IMR-90 (cell line): ENCODE measurements around the gene NUP50. TPM values are rescaled to one million over a fixed set of nuclear protein-coding genes. Genes with fewer than 3 reads are reported as not detected.

Experiments
- ATAC-seq: fragments of 200-7000 bp; cut with Tn5 transposase; 2 replicates; pipeline ENCODE4 v1.9.1; 2020; ENCODE audit warnings: low read depth, mild to moderate bottlenecking, moderate library complexity
- BruUV-seq: library from RNA; stranded (reverse); fragments of 400-500 nt; replicated peaks from 2 replicates; lab custom pipeline; 2021; lab: Mats Ljungman, UMichigan
- CTCF ChIA-PET: fragments of 300-600 bp; formaldehyde crosslinking; extraction: SDS; loops from one replicate; lab custom pipeline; 2021; ENCODE audit warnings: antibody characterized with exemption; lab: Yijun Ruan, JAX
- POLR2A ChIA-PET: fragments of 300-600 bp; sonication (Branson Sonifier 250); formaldehyde crosslinking; loops from one replicate; lab custom pipeline; 2022; ENCODE audit warnings: antibody characterized with exemption; ENCODE audit not compliant: unreplicated experiment; lab: Charles Lee
- DNase-seq: peaks from one replicate; pipeline ENCODE4 v3.0.0; 2013
- H2AFZ ChIP-seq: replicated peaks from 2 replicates; pipeline ENCODE3; 2013; ENCODE audit warnings: low read length, mild to moderate bottlenecking; ENCODE audit not compliant: poor library complexity
- H2AK5ac ChIP-seq: 2 replicates; pipeline ENCODE4 v1.6.1; 2013; ENCODE audit warnings: low read depth, low read length, inconsistent platforms
- H2AK9ac ChIP-seq: replicated peaks from 2 replicates; pipeline ENCODE3; 2013; ENCODE audit warnings: mild to moderate bottlenecking, low read depth, low read length, moderate library complexity; ENCODE audit not compliant: poor library complexity
- H2BK120ac ChIP-seq: 2 replicates; pipeline ENCODE4 v1.6.1; 2013; ENCODE audit warnings: low read depth, low read length, inconsistent platforms
- H2BK15ac ChIP-seq: 3 replicates; pipeline ENCODE4 v1.6.1; 2013; ENCODE audit warnings: low read depth, low read length, inconsistent platforms
- H2BK20ac ChIP-seq: 2 replicates; pipeline ENCODE4 v1.6.1; 2013; ENCODE audit warnings: low read depth, mild to moderate bottlenecking, inconsistent platforms, low read length, moderate library complexity
- H2BK5ac ChIP-seq: 2 replicates; pipeline ENCODE4 v1.6.1; 2013; ENCODE audit warnings: mild to moderate bottlenecking, low read depth, low read length, inconsistent platforms; ENCODE audit not compliant: poor library complexity, severe bottlenecking
- H3K14ac ChIP-seq: replicated peaks from 2 replicates; pipeline ENCODE4 v1.6.1; 2013; ENCODE audit warnings: low read depth, low read length, inconsistent platforms
- H3K18ac ChIP-seq: 2 replicates; pipeline ENCODE4 v1.6.1; 2013; ENCODE audit warnings: low read depth, low read length, control low read depth
- H3K23ac ChIP-seq: 2 replicates; pipeline ENCODE4 v1.6.1; 2013; ENCODE audit warnings: low read depth, low read length, inconsistent platforms
- H3K27ac ChIP-seq: 2 replicates; pipeline ENCODE4 v1.5.1; 2013; ENCODE audit warnings: mild to moderate bottlenecking, control low read depth, low read length; ENCODE audit not compliant: insufficient read depth
- H3K27me3 ChIP-seq: 2 replicates; pipeline ENCODE4 v1.6.1; 2013; ENCODE audit warnings: low read length; ENCODE audit not compliant: control insufficient read depth, insufficient read depth
- H3K36me3 ChIP-seq: 2 replicates; pipeline ENCODE4 v1.6.1; 2013; ENCODE audit warnings: low read length, mixed read lengths; ENCODE audit not compliant: control insufficient read depth, insufficient read depth
- H3K4ac ChIP-seq: 2 replicates; pipeline ENCODE4 v1.6.1; 2013; ENCODE audit warnings: low read depth, low read length, inconsistent platforms
- H3K4me1 ChIP-seq: 2 replicates; pipeline ENCODE4 v1.6.1; 2013; ENCODE audit warnings: low read length, mixed read lengths; ENCODE audit not compliant: control insufficient read depth, insufficient read depth
- H3K4me2 ChIP-seq: 2 replicates; pipeline ENCODE4 v1.6.1; 2013; ENCODE audit warnings: low read depth, mild to moderate bottlenecking, control low read depth, low read length, moderate library complexity
- H3K4me3 ChIP-seq: 2 replicates; pipeline ENCODE4 v1.5.1; 2013; ENCODE audit warnings: low read depth, mild to moderate bottlenecking, control low read depth, low read length, moderate library complexity; ENCODE audit not compliant: insufficient read depth
- H3K56ac ChIP-seq: 2 replicates; pipeline ENCODE4 v1.6.1; 2013; ENCODE audit warnings: low read length, inconsistent platforms; ENCODE audit not compliant: insufficient read depth; ENCODE audit errors: extremely low read depth
- H3K79me1 ChIP-seq, 2 experiments: 2 replicates each; pipeline ENCODE4 v1.6.1; 2013; ENCODE audit warnings: low read length in 2 of 2, inconsistent platforms in 1 of 2, low read depth in 1 of 2
- H3K9ac ChIP-seq: 2 replicates; pipeline ENCODE4 v1.6.1; 2013; ENCODE audit warnings: low read depth, low read length, control low read depth
- H3K9me1 ChIP-seq: 2 replicates; pipeline ENCODE4 v1.6.1; 2013; ENCODE audit warnings: low read length, inconsistent platforms; ENCODE audit not compliant: insufficient read depth
- H3K9me3 ChIP-seq: 2 replicates; pipeline ENCODE4 v1.6.1; 2013; ENCODE audit warnings: low read length; ENCODE audit not compliant: control insufficient read depth, insufficient read depth
- H4K20me1 ChIP-seq: 2 replicates; pipeline ENCODE4 v1.6.1; 2013; ENCODE audit warnings: low read length, inconsistent platforms; ENCODE audit not compliant: insufficient read depth
- H4K5ac ChIP-seq: 2 replicates; pipeline ENCODE4 v1.6.1; 2013; ENCODE audit warnings: mild to moderate bottlenecking, low read depth, low read length, control low read depth
- H4K8ac ChIP-seq, 2 experiments: 2 replicates each; pipeline ENCODE4 v1.6.1; 2013; ENCODE audit warnings: low read depth in 2 of 2, low read length in 2 of 2, control low read depth in 1 of 2, inconsistent platforms in 1 of 2
- H4K91ac ChIP-seq: 2 replicates; pipeline ENCODE4 v1.6.1; 2013; ENCODE audit warnings: low read depth, low read length, inconsistent platforms; ENCODE audit not compliant: insufficient read depth
- CEBPB ChIP-seq: IDR thresholded peaks from 2 replicates; pipeline ENCODE4 v1.6.1; 2012; ENCODE audit warnings: low read depth, low read length, improper control_type of control experiment
- MXI1 ChIP-seq: IDR thresholded peaks from 2 replicates; pipeline ENCODE4 v1.6.1; 2012; ENCODE audit warnings: low read depth, mild to moderate bottlenecking, low read length, moderate library complexity, borderline replicate concordance
- RFX5 ChIP-seq: IDR thresholded peaks from 2 replicates; pipeline ENCODE4 v1.8.0; 2012; ENCODE audit warnings: low read depth, mild to moderate bottlenecking, low read length, moderate library complexity
- SMC3 ChIP-seq: fragments of 150-350 bp; IDR thresholded peaks from 2 replicates; pipeline ENCODE4 v1.6.1; 2016; ENCODE audit warnings: low read depth, mild to moderate bottlenecking, antibody characterized with exemption, low read length, moderate library complexity
- USF2 ChIP-seq: fragments of 150-350 bp; IDR thresholded peaks from 2 replicates; pipeline ENCODE4 v1.6.1; 2017; ENCODE audit warnings: mild to moderate bottlenecking, antibody characterized with exemption, low read length, low read depth
- WGBS, 2 experiments: methylation state at CpG; one replicate each; pipeline versions ENCODE4 v1.1.5 to v1.1.7; 2013; ENCODE audit warnings: missing lambda C conversion rate in 2 of 2; ENCODE audit not compliant: insufficient read length in 1 of 2; ENCODE audit errors: extremely low coverage in 2 of 2; 5-methylcytosine and 5-hydroxymethylcytosine counted together
- dilution Hi-C: fragments of 300-500 bp; cut with HindIII; formaldehyde crosslinking; loops from one replicate; pipeline ENCODE4 v1.14.3; 2018; ENCODE audit warnings: low sequenced_read_pairs; ENCODE audit not compliant: unreplicated experiment
- in situ Hi-C: fragments of 300-500 bp; cut with MboI; formaldehyde crosslinking; loops from 3 replicates; pipeline ENCODE4 v1.14.3; 2019; ENCODE audit warnings: low sequenced_read_pairs, inconsistent platforms, mixed read lengths
- intact Hi-C: fragments of 100-400 bp; cut with micrococcal nuclease; formaldehyde crosslinking; loops from 2 replicates; pipeline ENCODE4 v1.10.0; 2022
- polyA plus RNA-seq, 3 experiments: library from polyadenylated mRNA; depleted of rRNA; stranded (reverse); fragments of >200 nt; gene quantifications; 2 replicates each; pipeline ENCODE4 v1.2.3, GENCODE V29; 2012; ENCODE audit warnings: low replicate concordance in 1 of 3
- total RNA-seq: library from RNA; depleted of rRNA; stranded (reverse); fragments of >200 nt; gene quantifications from 2 replicates; pipeline ENCODE4 v1.2.3, GENCODE V29; 2012
- TF ChIP-seq, protein P1 (sequence below): fragments of 150-350 bp; IDR thresholded peaks from 2 replicates; pipeline ENCODE4 v1.6.1; 2016; ENCODE audit warnings: low read depth, mild to moderate bottlenecking, low read length, moderate library complexity, borderline replicate concordance

NUP50 gene
- total and polyA plus RNA-seq, 2 of the 4 experiments (the other 2 are of a cell fraction): 12.8 to 65.4 TPM

GRCh38 chr22:45120440-45120839 is 43.3 kb upstream of the NUP50 start:
- Histone ChIP-seq H2AK9ac (no peak overlapping the region), H3K4me3 (no peak overlapping the region), H3K36me3 (no peaks in the 10 kb centered on the region), H3K4me2 (no peak overlapping the region), H3K27me3 (no peaks in the 10 kb centered on the region), H3K27ac (no peak overlapping the region), H4K91ac (no peak overlapping the region), H2BK5ac (no peak overlapping the region), H2AFZ (no peak overlapping the region), H3K4me1 (peaks cover 5% of the 10 kb centered on the region), H2AK5ac (no peak overlapping the region), H2BK20ac (no peak overlapping the region), H3K9me3 (no peaks in the 10 kb centered on the region), H4K8ac (no peak overlapping the region), H4K20me1 (no peaks in the 10 kb centered on the region), H3K79me1 (no peaks in the 10 kb centered on the region), H3K56ac (no peak overlapping the region), H3K9ac (no peak overlapping the region), H3K14ac (no peak overlapping the region), H2BK120ac (no peak overlapping the region), H3K4ac (no peak overlapping the region), H3K9me1 (peaks cover 4% of the 10 kb centered on the region), H2BK15ac (no peak overlapping the region), H4K5ac (no peak overlapping the region), H3K18ac (no peak overlapping the region), H3K23ac (no peak overlapping the region)
- ChIA-PET POLR2A (no interaction called here), CTCF (interaction anchor here (0.6 to 1.0 kb wide), 2 partner anchors 9 to 43 kb away, joined by 3 to 4 read pairs; partner anchors contain the start of gene NUP50)
- no peak for TF ChIP-seq CEBPB
- TF ChIP-seq SMC3: no peak
- TF ChIP-seq, protein P1, sequence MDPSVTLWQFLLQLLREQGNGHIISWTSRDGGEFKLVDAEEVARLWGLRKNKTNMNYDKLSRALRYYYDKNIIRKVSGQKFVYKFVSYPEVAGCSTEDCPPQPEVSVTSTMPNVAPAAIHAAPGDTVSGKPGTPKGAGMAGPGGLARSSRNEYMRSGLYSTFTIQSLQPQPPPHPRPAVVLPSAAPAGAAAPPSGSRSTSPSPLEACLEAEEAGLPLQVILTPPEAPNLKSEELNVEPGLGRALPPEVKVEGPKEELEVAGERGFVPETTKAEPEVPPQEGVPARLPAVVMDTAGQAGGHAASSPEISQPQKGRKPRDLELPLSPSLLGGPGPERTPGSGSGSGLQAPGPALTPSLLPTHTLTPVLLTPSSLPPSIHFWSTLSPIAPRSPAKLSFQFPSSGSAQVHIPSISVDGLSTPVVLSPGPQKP: no peak
- TF ChIP-seq USF2: no peak
- TF ChIP-seq RFX5: no peak
- TF ChIP-seq MXI1: no peak
- ATAC-seq: no peak
- dilution Hi-C loops (no loop called here), in situ Hi-C loops (no loop called here), intact Hi-C loops (no loop called here)
- no peak for DNase-seq
- 58% methylated on average over 2 of the region's 9 CpGs; no CpG with 5 or more reads in 1 of the 2 experiments for WGBS, 2 experiments
- no TSS peak for BruUV-seq
